Prostate gland (tissue), 2 donors: ENCODE measurements around the gene GNG13. TPM values are rescaled to one million over a fixed set of nuclear protein-coding genes. Genes with fewer than 3 reads are reported as not detected.
A peak's percentile ranks its signal among the peaks of the same experiment; 100 is the strongest.

Source experiments
- DNase-seq: peaks from one replicate; pipeline ENCODE4 v3.0.0-alpha.2; 2019; ENCODE audit warnings: low spot score
- H3K27ac ChIP-seq, 2 donors: fragments of 200-600 bp; sonication (generic); 2 replicates each; pipeline ENCODE4 v1.5.1; 2017 to 2019
- H3K27me3 ChIP-seq: fragments of 200-600 bp; sonication (generic); replicated peaks from 2 replicates; pipeline ENCODE4 v1.5.1; 2019; ENCODE audit not compliant: insufficient read depth
- H3K36me3 ChIP-seq, 2 donors: fragments of 200-600 bp; sonication (generic); 1 replicate in 1 of 2; 2 replicates in 1 of 2; pipeline versions ENCODE4 v1.5.1 to v1.8.1; 2017 to 2019
- H3K4me1 ChIP-seq: fragments of 200-600 bp; sonication (generic); replicated peaks from 2 replicates; pipeline ENCODE4 v1.5.1; 2019
- H3K4me3 ChIP-seq, 2 donors: fragments of 200-600 bp; sonication (generic); 2 replicates each; pipeline ENCODE4 v1.5.1; 2017 to 2019
- H3K9me3 ChIP-seq: fragments of 200-600 bp; sonication (generic); 2 replicates; pipeline ENCODE4 v1.5.1; 2017
- CTCF ChIP-seq, 4 experiments: fragments of 200-600 bp in 2 of 4; fragments of 450-650 bp in 2 of 4; sonication (generic) in 2 of 4; IDR thresholded peaks; 1 replicate in 3 of 4; 2 replicates in 1 of 4; pipeline ENCODE4 v1.5.1; 2016 to 2019; ENCODE audit warnings: antibody characterized with exemption in 4 of 4, mild to moderate bottlenecking in 2 of 4, moderate library complexity in 2 of 4
- POLR2A ChIP-seq: fragments of 450-650 bp; IDR thresholded peaks from one replicate; pipeline ENCODE4 v1.6.1; 2016; ENCODE audit warnings: antibody characterized with exemption, mild to moderate bottlenecking
- POLR2AphosphoS5 ChIP-seq: sonication (generic); formaldehyde crosslinking; IDR thresholded peaks from one replicate; pipeline ENCODE4 v1.6.1; 2017; ENCODE audit warnings: antibody characterized with exemption
- WGBS: methylation state at CpG from one replicate; pipeline ENCODE4 v1.1.5; 2018; 5-methylcytosine and 5-hydroxymethylcytosine counted together
- intact Hi-C: fragments of 100-400 bp; cut with DNase I; formaldehyde crosslinking; loops from one replicate; pipeline ENCODE4 v1.14.2; 2022
- total RNA-seq, 2 donors: library from RNA; depleted of rRNA; stranded (reverse); fragments of >200 nt; gene quantifications; one replicate each; pipeline ENCODE4 v1.1.0, GENCODE V29; 2016

GNG13 gene
- total RNA-seq, 2 donors from 2014 or later = not detected

GRCh38 chr16:813916-814412 lies 13.4 kb upstream of the GNG13 start:
- WGBS = 58% methylated on average over 22 of the region's 22 CpGs
- Histone ChIP-seq H3K9me3 (no peaks in the 10 kb centered on the region), H3K27ac (no peak overlapping the region), H3K4me3 (no peak overlapping the region), H3K36me3 (no peaks in the 10 kb centered on the region), H3K4me1 (no peaks in the 10 kb centered on the region), H3K27me3 (peaks cover 9% of the 10 kb centered on the region)
- intact Hi-C loops = loop anchor here (2.0 kb wide), 1 partner anchor 243 kb away; no protein-coding TSS in a partner anchor
- TF ChIP-seq POLR2AphosphoS5 (no peak), CTCF (IDR thresholded peaks at IDR 0.05) (peak in 1 of 4 experiments; percentile 4), POLR2A (no peak)
- no peak for DNase-seq

GRCh38 chr16:813204-813915 lies 12.8 kb upstream of the GNG13 start:
- Histone ChIP-seq H3K36me3 (no peaks in the 10 kb centered on the region), H3K27ac (no peak overlapping the region), H3K9me3 (no peaks in the 10 kb centered on the region), H3K27me3 (peaks cover 9% of the 10 kb centered on the region), H3K4me1 (no peaks in the 10 kb centered on the region), H3K4me3 (no peak overlapping the region)
- TF ChIP-seq POLR2AphosphoS5 = no peak
- peak in 3 of 4 experiments; percentile 62 to 74 (median 73) for TF ChIP-seq CTCF (IDR thresholded peaks at IDR 0.05)
- no peak for TF ChIP-seq POLR2A
- 26% methylated on average over 38 of the region's 67 CpGs for WGBS
- intact Hi-C loops = loop anchor here (2.0 kb wide), 1 partner anchor 243 kb away; no protein-coding TSS in a partner anchor
- no peak for DNase-seq

- Histone ChIP-seq H3K9me3 (no peaks in the 10 kb centered on the region), H3K36me3 (no peaks in the 10 kb centered on the region), H3K27me3 (no peaks in the 10 kb centered on the region), H3K27ac (peak overlapping the region in 1 of 2 donors; percentile 77), H3K4me3 (peak overlapping the region; percentile 61 to 65), H3K4me1 (no peaks in the 10 kb centered on the region)
- 30% methylated on average over 18 of the region's 19 CpGs for WGBS
- no peak for DNase-seq
- TF ChIP-seq POLR2AphosphoS5 (no peak), POLR2A (no peak), CTCF (IDR thresholded peaks at IDR 0.05) (no peak)
- intact Hi-C loops = no loop called here
Measured at GRCh38 chr16:808085-808386, 7.5 kb upstream of the GNG13 start.

- H3K4me3 ChIP-seq = peak overlapping the region; percentile 61 to 65
- TF ChIP-seq POLR2A (peak; percentile 56), CTCF (IDR thresholded peaks at IDR 0.05) (peak in 1 of 4 experiments; percentile 10), POLR2AphosphoS5 (peak; percentile 91)
- peak; percentile 88 for DNase-seq
- H3K4me1 ChIP-seq = no peaks in the 10 kb centered on the region
- intact Hi-C loops = no loop called here
- WGBS = 32% methylated on average over 78 of the region's 80 CpGs
- H3K36me3 ChIP-seq = no peaks in the 10 kb centered on the region
- peak overlapping the region; percentile 72 to 77 for H3K27ac ChIP-seq
- no peaks in the 10 kb centered on the region for H3K27me3 ChIP-seq
- no peaks in the 10 kb centered on the region for H3K9me3 ChIP-seq
Measured at GRCh38 chr16:807347-808084, 7.0 kb upstream of the GNG13 start.
